Natural killer cell (primary cell): ENCODE data around the gene ZCCHC9. TPM values are rescaled to one million over a fixed set of nuclear protein-coding genes. Genes with fewer than 3 reads are reported as not detected.

ENCODE experiments used
- ATAC-seq, 3 donors: fragments of 150-1000 bp in 2 of 3; fragments of 200-7000 bp in 1 of 3; cut with Tn5 transposase; 1 replicate in 1 of 3; 2 replicates in 2 of 3; pipeline ENCODE4 v1.10.0; 2021; ENCODE audit warnings: mild to moderate bottlenecking in 2 of 3, moderate library complexity in 2 of 3
- DNase-seq, 2 donors: peaks; one replicate each; pipeline versions ENCODE4 v3.0.0 to v3.0.0-alpha.2; 2013 to 2021; ENCODE audit warnings: mixed read lengths in 1 of 2
- H3K27ac ChIP-seq: one replicate; pipeline ENCODE4 v1.5.1; 2013; ENCODE audit warnings: mild to moderate bottlenecking, low read length
- H3K27me3 ChIP-seq: one replicate; pipeline ENCODE4 v1.6.1; 2013; ENCODE audit warnings: low read length; ENCODE audit not compliant: control insufficient read depth, insufficient read depth
- H3K36me3 ChIP-seq: one replicate; pipeline ENCODE4 v1.6.1; 2013; ENCODE audit warnings: low read length; ENCODE audit not compliant: control insufficient read depth, insufficient read depth
- H3K4me1 ChIP-seq: one replicate; pipeline ENCODE4 v1.6.1; 2013; ENCODE audit warnings: low read length; ENCODE audit not compliant: control insufficient read depth, insufficient read depth
- H3K4me3 ChIP-seq: one replicate; pipeline ENCODE4 v1.5.1; 2013; ENCODE audit warnings: low read length
- H3K9me3 ChIP-seq: one replicate; pipeline ENCODE4 v1.6.1; 2013; ENCODE audit warnings: low read length; ENCODE audit not compliant: control insufficient read depth, insufficient read depth
- H3K27ac Mint-ChIP-seq, 2 donors: one replicate each; pipeline ENCODE4 v1.8.0; 2022; ENCODE audit warnings: mild to moderate bottlenecking in 2 of 2, mixed read lengths in 2 of 2, moderate library complexity in 1 of 2
- H3K27me3 Mint-ChIP-seq, 2 donors: one replicate each; pipeline ENCODE4 v1.8.0; 2022; ENCODE audit warnings: low read depth in 2 of 2, mixed read lengths in 2 of 2
- H3K36me3 Mint-ChIP-seq: one replicate; pipeline ENCODE4 v1.8.0; 2022; ENCODE audit warnings: mixed read lengths
- H3K4me1 Mint-ChIP-seq, 2 donors: one replicate each; pipeline ENCODE4 v1.8.0; 2022; ENCODE audit warnings: mixed read lengths in 2 of 2
- H3K4me3 Mint-ChIP-seq: one replicate; pipeline ENCODE4 v1.8.0; 2022; ENCODE audit warnings: mild to moderate bottlenecking, moderate library complexity, mixed read lengths
- H3K9me3 Mint-ChIP-seq, 2 donors: one replicate each; pipeline ENCODE4 v1.8.0; 2022; ENCODE audit warnings: mixed read lengths in 2 of 2
- WGBS: methylation state at CpG from one replicate; pipeline ENCODE4 v1.1.7; 2013; ENCODE audit warnings: missing lambda C conversion rate; ENCODE audit not compliant: insufficient coverage; 5-methylcytosine and 5-hydroxymethylcytosine counted together
- intact Hi-C: fragments of 100-400 bp; cut with micrococcal nuclease; formaldehyde crosslinking; loops from one replicate; pipeline ENCODE4 v1.14.2; 2022
- total RNA-seq, 4 donors: library from RNA; stranded (reverse); fragments of 120-200 nt in 1 of 4; gene quantifications; one replicate each; pipeline versions ENCODE4 v1.2.3 to v1.2.4, GENCODE V29; 2013 to 2022
- TF ChIP-seq, protein P1 (sequence below): fragments of 200-600 bp; IDR thresholded peaks from one replicate; pipeline ENCODE4 v1.8.0; 2022; ENCODE audit warnings: antibody characterized with exemption

ZCCHC9 gene
- total RNA-seq, 3 donors from 2014 or later (not counting 1 experiment from before 2014, with no cell fraction given): 9.4 to 10.8 (median 9.8) TPM

- peaks cover 32% of the 10 kb centered on the region for H3K36me3 ChIP-seq
- no peaks in the 10 kb centered on the region for H3K4me1 ChIP-seq
- Mint-ChIP-seq H3K27me3 (no peaks in the 10 kb centered on the region), H3K27ac (no peak overlapping the region), H3K4me1 (no peaks in the 10 kb centered on the region), H3K4me3 (no peak overlapping the region), H3K9me3 (peaks cover 0 to 2% of the 10 kb centered on the region in 2 donors), H3K36me3 (no peaks in the 10 kb centered on the region)
- DNase-seq (no peak), ATAC-seq (no peak)
- H3K9me3 ChIP-seq: no peaks in the 10 kb centered on the region
- intact Hi-C loops: no loop called here
- H3K4me3 ChIP-seq: no peak overlapping the region
- WGBS: 95% methylated on average over 3 of the region's 3 CpGs
- TF ChIP-seq, protein P1, sequence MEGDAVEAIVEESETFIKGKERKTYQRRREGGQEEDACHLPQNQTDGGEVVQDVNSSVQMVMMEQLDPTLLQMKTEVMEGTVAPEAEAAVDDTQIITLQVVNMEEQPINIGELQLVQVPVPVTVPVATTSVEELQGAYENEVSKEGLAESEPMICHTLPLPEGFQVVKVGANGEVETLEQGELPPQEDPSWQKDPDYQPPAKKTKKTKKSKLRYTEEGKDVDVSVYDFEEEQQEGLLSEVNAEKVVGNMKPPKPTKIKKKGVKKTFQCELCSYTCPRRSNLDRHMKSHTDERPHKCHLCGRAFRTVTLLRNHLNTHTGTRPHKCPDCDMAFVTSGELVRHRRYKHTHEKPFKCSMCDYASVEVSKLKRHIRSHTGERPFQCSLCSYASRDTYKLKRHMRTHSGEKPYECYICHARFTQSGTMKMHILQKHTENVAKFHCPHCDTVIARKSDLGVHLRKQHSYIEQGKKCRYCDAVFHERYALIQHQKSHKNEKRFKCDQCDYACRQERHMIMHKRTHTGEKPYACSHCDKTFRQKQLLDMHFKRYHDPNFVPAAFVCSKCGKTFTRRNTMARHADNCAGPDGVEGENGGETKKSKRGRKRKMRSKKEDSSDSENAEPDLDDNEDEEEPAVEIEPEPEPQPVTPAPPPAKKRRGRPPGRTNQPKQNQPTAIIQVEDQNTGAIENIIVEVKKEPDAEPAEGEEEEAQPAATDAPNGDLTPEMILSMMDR: no peak
- H3K27ac ChIP-seq: no peak overlapping the region
- H3K27me3 ChIP-seq: no peaks in the 10 kb centered on the region
These were observed 13.2 kb downstream of the ZCCHC9 start for GRCh38 chr5:81314581-81314980.

DNA sequence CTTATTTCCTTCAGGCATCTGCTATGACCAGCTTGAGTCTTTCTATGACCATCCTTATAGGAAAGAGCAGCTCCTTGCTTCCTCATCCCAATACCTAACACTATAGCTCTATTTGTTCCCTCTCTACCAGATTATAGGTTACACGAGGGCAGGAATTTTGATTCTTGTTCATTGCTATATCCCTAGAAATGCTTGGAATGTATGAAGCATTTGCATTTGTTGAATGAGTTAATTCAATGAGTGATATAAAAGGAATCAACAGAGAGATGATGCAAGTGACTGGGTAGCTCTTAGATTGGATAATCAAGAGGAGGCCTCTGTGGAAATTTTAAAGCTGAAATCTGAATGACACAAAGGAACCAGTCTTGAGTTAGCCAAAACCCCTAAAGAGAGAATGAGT, 13.9 kb downstream of the ZCCHC9 start:
- Histone ChIP-seq H3K27ac (no peak overlapping the region), H3K9me3 (no peaks in the 10 kb centered on the region), H3K4me1 (no peaks in the 10 kb centered on the region), H3K4me3 (no peak overlapping the region), H3K36me3 (peaks cover 29% of the 10 kb centered on the region), H3K27me3 (no peaks in the 10 kb centered on the region)
- Mint-ChIP-seq H3K4me1 (no peaks in the 10 kb centered on the region), H3K27ac (no peak overlapping the region), H3K36me3 (no peaks in the 10 kb centered on the region), H3K9me3 (peaks cover 0 to 2% of the 10 kb centered on the region in 2 donors), H3K4me3 (no peak overlapping the region), H3K27me3 (no peaks in the 10 kb centered on the region)
- intact Hi-C loops: no loop called here
- no peak for DNase-seq
- TF ChIP-seq, protein P1: no peak
- WGBS: no CpG with 5 or more reads among the region's 1 CpG
- no peak for ATAC-seq

GRCh38 chr5:81315830-81316229, 14.4 kb downstream of the ZCCHC9 start:
- Histone ChIP-seq H3K36me3 (peaks cover 24% of the 10 kb centered on the region), H3K9me3 (no peaks in the 10 kb centered on the region), H3K4me1 (no peaks in the 10 kb centered on the region), H3K4me3 (no peak overlapping the region), H3K27ac (no peak overlapping the region), H3K27me3 (no peaks in the 10 kb centered on the region)
- DNase-seq (no peak), ATAC-seq (no peak)
- 100% methylated on average over 3 of the region's 4 CpGs for WGBS
- Mint-ChIP-seq H3K4me1 (no peaks in the 10 kb centered on the region), H3K9me3 (peaks cover 0 to 2% of the 10 kb centered on the region in 2 donors), H3K27ac (no peak overlapping the region), H3K36me3 (no peaks in the 10 kb centered on the region), H3K27me3 (no peaks in the 10 kb centered on the region), H3K4me3 (no peak overlapping the region)
- TF ChIP-seq, protein P1: no peak
- intact Hi-C loops: no loop called here

DNA sequence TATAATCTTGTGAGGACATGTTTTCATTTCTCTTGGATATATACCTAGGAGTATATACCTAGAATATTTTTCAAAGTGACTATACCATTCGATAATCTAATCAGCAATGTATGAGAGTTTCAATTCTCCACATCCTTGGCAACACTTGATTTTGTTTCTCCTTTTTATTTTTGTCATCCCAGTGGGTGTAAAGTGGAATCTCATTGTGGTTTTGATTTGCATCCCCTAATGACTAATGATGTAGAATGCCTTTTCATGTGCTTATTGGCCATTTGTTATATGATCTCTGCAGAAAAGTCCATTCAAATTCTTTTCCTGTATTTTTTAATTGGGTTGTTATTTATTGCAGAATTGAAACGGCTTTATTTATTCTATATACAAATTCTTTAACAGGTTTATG, 15.2 kb downstream of the ZCCHC9 start:
- Mint-ChIP-seq H3K27me3 (no peaks in the 10 kb centered on the region), H3K36me3 (no peaks in the 10 kb centered on the region), H3K9me3 (peaks cover 0 to 2% of the 10 kb centered on the region in 2 donors), H3K4me1 (no peaks in the 10 kb centered on the region), H3K4me3 (no peak overlapping the region), H3K27ac (no peak overlapping the region)
- Histone ChIP-seq H3K36me3 (peaks cover 18% of the 10 kb centered on the region), H3K4me1 (no peaks in the 10 kb centered on the region), H3K4me3 (no peak overlapping the region), H3K27ac (no peak overlapping the region), H3K27me3 (no peaks in the 10 kb centered on the region), H3K9me3 (no peaks in the 10 kb centered on the region)
- intact Hi-C loops: no loop called here
- WGBS: no CpG with 5 or more reads among the region's 2 CpGs
- no peak for ATAC-seq
- DNase-seq: no peak
- TF ChIP-seq, protein P1: no peak
